Liver (tissue), 9 donors: ENCODE results near the gene METTL23. TPM values are rescaled to one million over a fixed set of nuclear protein-coding genes. Genes with fewer than 3 reads are reported as not detected.

ENCODE experiments used
- DNase-seq: peaks from one replicate; pipeline ENCODE4 v3.0.0-alpha.2; 2017; ENCODE audit warnings: low spot score
- H3K27ac ChIP-seq, 2 donors: one replicate each; pipeline ENCODE4 v1.7.0; 2013; ENCODE audit warnings: inconsistent platforms in 2 of 2, low read length in 2 of 2, control low read depth in 1 of 2, low read depth in 1 of 2, mild to moderate bottlenecking in 1 of 2
- H3K27me3 ChIP-seq, 4 donors: one replicate each; pipeline versions ENCODE4 v1.6.1 to v1.7.0; 2013; ENCODE audit warnings: low read length in 3 of 4, inconsistent platforms in 1 of 4, mild to moderate bottlenecking in 1 of 4, moderate library complexity in 1 of 4; ENCODE audit not compliant: control insufficient read depth in 4 of 4, insufficient read depth in 4 of 4
- H3K36me3 ChIP-seq, 4 donors: one replicate each; pipeline versions ENCODE4 v1.6.1 to v1.7.0; 2013; ENCODE audit warnings: low read length in 3 of 4, mild to moderate bottlenecking in 3 of 4, low read depth in 1 of 4, moderate library complexity in 1 of 4; ENCODE audit not compliant: control insufficient read depth in 4 of 4, insufficient read depth in 3 of 4
- H3K4me1 ChIP-seq, 4 donors: one replicate each; pipeline versions ENCODE4 v1.6.1 to v1.7.0; 2013; ENCODE audit warnings: low read length in 3 of 4, mild to moderate bottlenecking in 3 of 4, moderate library complexity in 1 of 4; ENCODE audit not compliant: control insufficient read depth in 4 of 4, insufficient read depth in 4 of 4
- H3K4me3 ChIP-seq, 3 donors: one replicate each; pipeline versions ENCODE4 v1.6.1 to v1.7.0; 2013; ENCODE audit warnings: low read length in 3 of 3, control low read depth in 1 of 3, low read depth in 1 of 3, mild to moderate bottlenecking in 1 of 3
- H3K9ac ChIP-seq, 2 donors: one replicate each; pipeline ENCODE4 v1.7.0; 2013; ENCODE audit warnings: low read length in 2 of 2, mild to moderate bottlenecking in 2 of 2, moderate library complexity in 2 of 2, control low read depth in 1 of 2, low read depth in 1 of 2
- H3K9me3 ChIP-seq, 4 donors: one replicate each; pipeline versions ENCODE4 v1.6.1 to v1.7.0; 2013; ENCODE audit warnings: low read length in 3 of 4; ENCODE audit not compliant: control insufficient read depth in 4 of 4
- GABPA ChIP-seq, 2 donors: IDR thresholded peaks in 1 of 2; conservative IDR thresholded peaks in 1 of 2; 2 replicates each; pipeline ENCODE4 v1.6.1; 2016; ENCODE audit warnings: antibody characterized with exemption in 2 of 2, mild to moderate bottlenecking in 1 of 2, moderate library complexity in 1 of 2
- HNF4A ChIP-seq, 2 donors: conservative IDR thresholded peaks; 2 replicates each; pipeline ENCODE4 v1.6.1; 2016; ENCODE audit warnings: antibody characterized with exemption in 2 of 2, mild to moderate bottlenecking in 2 of 2
- HNF4G ChIP-seq: IDR thresholded peaks from 2 replicates; pipeline ENCODE4 v1.6.1; 2016; ENCODE audit warnings: antibody characterized with exemption
- JUND ChIP-seq, 2 donors: IDR thresholded peaks; 2 replicates each; pipeline ENCODE4 v1.6.1; 2016; ENCODE audit warnings: antibody characterized with exemption in 2 of 2
- NR2F2 ChIP-seq: IDR thresholded peaks from 2 replicates; pipeline ENCODE4 v1.6.1; 2016; ENCODE audit warnings: antibody characterized with exemption
- RAD21 ChIP-seq, 2 donors: IDR thresholded peaks; 2 replicates each; pipeline ENCODE4 v1.6.1; 2016; ENCODE audit warnings: antibody characterized with exemption in 2 of 2, mild to moderate bottlenecking in 2 of 2
- RXRA ChIP-seq, 2 donors: IDR thresholded peaks; 2 replicates each; pipeline ENCODE4 v1.6.1; 2017 to 2018; ENCODE audit warnings: antibody characterized with exemption in 2 of 2, mild to moderate bottlenecking in 1 of 2
- SP1 ChIP-seq: IDR thresholded peaks from 2 replicates; pipeline ENCODE4 v1.6.1; 2018; ENCODE audit warnings: antibody characterized with exemption, mild to moderate bottlenecking
- TAF1 ChIP-seq: conservative IDR thresholded peaks from 2 replicates; pipeline ENCODE4 v1.6.1; 2016; ENCODE audit warnings: antibody characterized with exemption, mild to moderate bottlenecking
- YY1 ChIP-seq: IDR thresholded peaks from 2 replicates; pipeline ENCODE4 v1.6.1; 2016; ENCODE audit warnings: antibody characterized with exemption, mild to moderate bottlenecking
- whole genome bisulfite sequencing: extraction: QIAGEN DNeasy Blood & Tissue Kit; methylation state at CpG from one replicate; pipeline ENCODE4 v1.1.7; 2013; 5-methylcytosine and 5-hydroxymethylcytosine counted together
- polyA plus RNA-seq, 2 donors: library from polyadenylated mRNA; stranded (reverse) in 1 of 2; unstranded in 1 of 2; fragments of 200-250 nt in 1 of 2; fragments of >200 nt in 1 of 2; fragmentation: Nextera tagmentation in 1 of 2; extraction: Ambion mirVana in 1 of 2; gene quantifications; one replicate each; pipeline versions ENCODE4 v1.2.1 to v1.2.3, GENCODE V29; 2013 to 2015
- total RNA-seq, 2 donors: library from RNA; depleted of rRNA; stranded (reverse); fragments of >200 nt; gene quantifications; one replicate each; pipeline ENCODE4 v1.2.3, GENCODE V29; 2014
- TF ChIP-seq, protein P1 (sequence below): fragments of 150-350 bp; IDR thresholded peaks from 2 replicates; pipeline ENCODE4 v1.5.1; 2017; ENCODE audit warnings: improper control_type of control experiment, low read depth, low read length; ENCODE audit not compliant: missing input control
- TF ChIP-seq, protein P2 (sequence below): IDR thresholded peaks from 2 replicates; pipeline ENCODE4 v1.6.1; 2016; ENCODE audit warnings: antibody characterized with exemption, mild to moderate bottlenecking
- TF ChIP-seq, protein P3 (sequence below): IDR thresholded peaks from 2 replicates; pipeline ENCODE4 v1.6.1; 2016; ENCODE audit warnings: antibody characterized with exemption
- TF ChIP-seq, protein P4 (sequence below): IDR thresholded peaks from 2 replicates; pipeline ENCODE4 v1.6.1; 2016; ENCODE audit warnings: antibody characterized with exemption
- donor health status: healthy.
- donor health status: healthy.
- donor health status: healthy.
- donor health status: healthy.
- donor health status: healthy.

METTL23 gene
- total and polyA plus RNA-seq, 4 donors, result 15.6 to 37.2 (median 22.1) TPM

DNA sequence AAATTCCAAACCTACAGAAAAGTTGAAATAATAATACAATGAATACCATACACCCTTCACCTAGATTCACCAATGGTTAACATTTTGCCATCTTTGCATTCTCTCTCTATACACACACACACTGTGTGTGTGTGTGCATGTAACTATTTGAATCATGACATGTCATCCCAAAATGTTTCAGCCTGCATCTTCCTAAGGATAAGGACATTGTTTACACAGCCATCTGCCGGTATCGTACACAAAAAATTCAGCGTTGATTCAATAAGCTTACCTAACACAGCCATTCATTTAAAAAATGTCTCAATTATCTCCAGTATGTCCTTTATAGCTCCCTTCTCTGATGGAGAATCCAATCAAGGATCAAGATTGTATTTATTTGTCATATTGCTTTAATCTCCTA lies 19.8 kb upstream of the METTL23 start:
- Histone ChIP-seq H3K27ac (no peak overlapping the region), H3K27me3 (no peaks in the 10 kb centered on the region), H3K4me1 (peaks cover 0 to 11% (median 7%) of the 10 kb centered on the region in 4 donors), H3K36me3 (no peaks in the 10 kb centered on the region), H3K9ac (no peak overlapping the region), H3K9me3 (no peaks in the 10 kb centered on the region), H3K4me3 (no peak overlapping the region)
- DNase-seq, result no peak
- WGBS, result 89% methylated on average over 3 of the region's 3 CpGs
- TF ChIP-seq RXRA (IDR thresholded peaks at IDR 0.05) (no peak), RAD21 (IDR thresholded peaks at IDR 0.05) (no peak), NR2F2 (no peak), TAF1 (no peak), GABPA (IDR thresholded peaks at IDR 0.05 in 1 of 2, conservative IDR thresholded peaks at IDR 0.05 in 1 of 2) (no peak), YY1 (no peak), HNF4G (no peak), JUND (IDR thresholded peaks at IDR 0.05) (no peak)
- TF ChIP-seq, protein P1, sequence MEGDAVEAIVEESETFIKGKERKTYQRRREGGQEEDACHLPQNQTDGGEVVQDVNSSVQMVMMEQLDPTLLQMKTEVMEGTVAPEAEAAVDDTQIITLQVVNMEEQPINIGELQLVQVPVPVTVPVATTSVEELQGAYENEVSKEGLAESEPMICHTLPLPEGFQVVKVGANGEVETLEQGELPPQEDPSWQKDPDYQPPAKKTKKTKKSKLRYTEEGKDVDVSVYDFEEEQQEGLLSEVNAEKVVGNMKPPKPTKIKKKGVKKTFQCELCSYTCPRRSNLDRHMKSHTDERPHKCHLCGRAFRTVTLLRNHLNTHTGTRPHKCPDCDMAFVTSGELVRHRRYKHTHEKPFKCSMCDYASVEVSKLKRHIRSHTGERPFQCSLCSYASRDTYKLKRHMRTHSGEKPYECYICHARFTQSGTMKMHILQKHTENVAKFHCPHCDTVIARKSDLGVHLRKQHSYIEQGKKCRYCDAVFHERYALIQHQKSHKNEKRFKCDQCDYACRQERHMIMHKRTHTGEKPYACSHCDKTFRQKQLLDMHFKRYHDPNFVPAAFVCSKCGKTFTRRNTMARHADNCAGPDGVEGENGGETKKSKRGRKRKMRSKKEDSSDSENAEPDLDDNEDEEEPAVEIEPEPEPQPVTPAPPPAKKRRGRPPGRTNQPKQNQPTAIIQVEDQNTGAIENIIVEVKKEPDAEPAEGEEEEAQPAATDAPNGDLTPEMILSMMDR, result no peak
- TF ChIP-seq, protein P2, sequence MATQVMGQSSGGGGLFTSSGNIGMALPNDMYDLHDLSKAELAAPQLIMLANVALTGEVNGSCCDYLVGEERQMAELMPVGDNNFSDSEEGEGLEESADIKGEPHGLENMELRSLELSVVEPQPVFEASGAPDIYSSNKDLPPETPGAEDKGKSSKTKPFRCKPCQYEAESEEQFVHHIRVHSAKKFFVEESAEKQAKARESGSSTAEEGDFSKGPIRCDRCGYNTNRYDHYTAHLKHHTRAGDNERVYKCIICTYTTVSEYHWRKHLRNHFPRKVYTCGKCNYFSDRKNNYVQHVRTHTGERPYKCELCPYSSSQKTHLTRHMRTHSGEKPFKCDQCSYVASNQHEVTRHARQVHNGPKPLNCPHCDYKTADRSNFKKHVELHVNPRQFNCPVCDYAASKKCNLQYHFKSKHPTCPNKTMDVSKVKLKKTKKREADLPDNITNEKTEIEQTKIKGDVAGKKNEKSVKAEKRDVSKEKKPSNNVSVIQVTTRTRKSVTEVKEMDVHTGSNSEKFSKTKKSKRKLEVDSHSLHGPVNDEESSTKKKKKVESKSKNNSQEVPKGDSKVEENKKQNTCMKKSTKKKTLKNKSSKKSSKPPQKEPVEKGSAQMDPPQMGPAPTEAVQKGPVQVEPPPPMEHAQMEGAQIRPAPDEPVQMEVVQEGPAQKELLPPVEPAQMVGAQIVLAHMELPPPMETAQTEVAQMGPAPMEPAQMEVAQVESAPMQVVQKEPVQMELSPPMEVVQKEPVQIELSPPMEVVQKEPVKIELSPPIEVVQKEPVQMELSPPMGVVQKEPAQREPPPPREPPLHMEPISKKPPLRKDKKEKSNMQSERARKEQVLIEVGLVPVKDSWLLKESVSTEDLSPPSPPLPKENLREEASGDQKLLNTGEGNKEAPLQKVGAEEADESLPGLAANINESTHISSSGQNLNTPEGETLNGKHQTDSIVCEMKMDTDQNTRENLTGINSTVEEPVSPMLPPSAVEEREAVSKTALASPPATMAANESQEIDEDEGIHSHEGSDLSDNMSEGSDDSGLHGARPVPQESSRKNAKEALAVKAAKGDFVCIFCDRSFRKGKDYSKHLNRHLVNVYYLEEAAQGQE, result no peak
- TF ChIP-seq, protein P3, sequence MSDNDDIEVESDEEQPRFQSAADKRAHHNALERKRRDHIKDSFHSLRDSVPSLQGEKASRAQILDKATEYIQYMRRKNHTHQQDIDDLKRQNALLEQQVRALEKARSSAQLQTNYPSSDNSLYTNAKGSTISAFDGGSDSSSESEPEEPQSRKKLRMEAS, result no peak

DNA sequence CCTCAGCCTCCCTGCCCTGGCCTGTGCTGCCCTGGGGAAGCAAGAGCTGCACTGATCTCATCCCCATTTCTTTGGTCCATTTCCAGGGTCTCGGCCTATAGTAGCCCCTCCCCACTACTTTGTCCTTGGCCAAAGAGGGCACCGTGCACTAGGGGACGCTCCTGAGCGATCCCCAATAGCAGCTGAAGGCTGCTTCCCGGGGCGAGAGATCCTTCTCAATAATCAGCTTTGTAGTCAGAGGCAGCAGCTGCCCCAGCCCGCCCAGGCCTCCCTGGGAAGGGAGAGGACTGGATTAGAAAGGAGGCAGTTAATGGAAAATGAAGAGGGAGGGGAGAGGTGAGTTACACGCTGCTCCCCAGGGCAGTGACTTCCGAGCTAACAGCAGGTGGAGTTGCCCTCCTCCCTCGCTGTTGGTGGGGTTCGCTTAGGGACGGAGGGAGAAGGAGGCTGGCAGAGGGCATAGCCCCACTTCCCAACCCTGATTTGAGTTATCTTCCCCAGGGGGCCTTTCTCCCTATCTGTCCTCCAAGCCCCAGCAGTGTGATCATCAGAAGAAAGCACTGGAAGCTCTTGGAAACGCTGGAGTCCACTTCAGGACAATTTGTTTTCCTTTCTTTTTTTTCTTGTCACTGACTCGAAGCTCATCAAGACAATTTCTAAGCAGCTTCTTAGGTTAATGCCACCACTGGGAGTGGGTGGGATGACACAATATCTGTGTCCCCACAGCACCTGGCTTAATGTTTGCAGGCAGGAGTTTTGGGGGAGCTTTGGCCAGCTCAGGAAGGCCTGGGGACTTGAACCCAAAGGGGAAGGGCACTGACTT lies 18.4 kb upstream of the METTL23 start:
- Histone ChIP-seq H3K36me3 (peaks cover 0 to 3% (median 0%) of the 10 kb centered on the region in 4 donors), H3K27ac (no peak overlapping the region), H3K9me3 (no peaks in the 10 kb centered on the region), H3K9ac (no peak overlapping the region), H3K27me3 (no peaks in the 10 kb centered on the region), H3K4me1 (peaks cover 0 to 11% (median 8%) of the 10 kb centered on the region in 4 donors), H3K4me3 (no peak overlapping the region)
- no peak for DNase-seq
- WGBS, result 85% methylated on average over 14 of the region's 14 CpGs
- no peak for TF ChIP-seq SP1
- TF ChIP-seq, protein P4, sequence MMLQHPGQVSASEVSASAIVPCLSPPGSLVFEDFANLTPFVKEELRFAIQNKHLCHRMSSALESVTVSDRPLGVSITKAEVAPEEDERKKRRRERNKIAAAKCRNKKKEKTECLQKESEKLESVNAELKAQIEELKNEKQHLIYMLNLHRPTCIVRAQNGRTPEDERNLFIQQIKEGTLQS, result no peak
- no peak for TF ChIP-seq GABPA (IDR thresholded peaks at IDR 0.05 in 1 of 2, conservative IDR thresholded peaks at IDR 0.05 in 1 of 2)
- TF ChIP-seq HNF4A (conservative IDR thresholded peaks at IDR 0.05), result no peak
- no peak for TF ChIP-seq RAD21 (IDR thresholded peaks at IDR 0.05)
- TF ChIP-seq, protein P3, result no peak
